ENCODE results near the gene ZNF181. TPM values are rescaled to one million over a fixed set of nuclear protein-coding genes. Genes with fewer than 3 reads are reported as not detected.
"Not testable (repeated sequence)": the region's sequence is repeated elsewhere in the genome, so short reads cannot be mapped to it uniquely, and the experiment has no call there.

Gene ZNF181
- 10 to 100 TPM in 2 of 3 donors, 1 to 10 TPM in 1; 10.0 to 16.0 (median 10.1) TPM for polyA plus RNA-seq

- Mint-ChIP-seq H3K27ac (peak within 1 kb of the TSS; percentile 90 to 97 (median 96)), H3K4me3 (peak within 1 kb of the TSS; percentile 92 to 98 (median 95)), H3K27me3 (ENCODE audit: low read depth in 3 of 3) (peaks cover 4 to 6% (median 6%) of the 10 kb centered on the region in 3 donors), H3K9me3 (peaks cover 0 to 2% (median 2%) of the 10 kb centered on the region in 6 donors), H3K36me3 (peaks cover 16 to 23% (median 22%) of the 10 kb centered on the region in 3 donors), H3K4me1 (peaks cover 26 to 30% of the 10 kb centered on the region in 2 donors)
- DNase-seq: peak; percentile 74 to 77 (median 77)
Measured at GRCh38 chr19:34733746-34734536, at the start of gene ZNF181. Gene ZNF181 (plus strand): TSS chr19:34734243. CDS start chr19:34735038, 795 bp downstream.

- H3K4me3 Mint-ChIP-seq; H3K27me3 Mint-ChIP-seq (ENCODE audit: low read depth in 3 of 3); H3K27ac Mint-ChIP-seq; DNase-seq; H3K4me1 Mint-ChIP-seq: not testable (repeated sequence)
- peaks cover 40 to 77% (median 63%) of the 10 kb centered on the region in 6 donors for H3K9me3 Mint-ChIP-seq
- peaks cover 40 to 56% (median 47%) of the 10 kb centered on the region in 3 donors for H3K36me3 Mint-ChIP-seq
Measured at GRCh38 chr19:34685266-34685665, 48.8 kb upstream of the ZNF181 start.

GRCh38 chr19:34686455-34686854 is 47.6 kb upstream of the ZNF181 start:
- peaks cover 2 to 9% (median 7%) of the 10 kb centered on the region in 3 donors for H3K27me3 Mint-ChIP-seq (ENCODE audit: low read depth in 3 of 3)
- H3K4me1 Mint-ChIP-seq: no peaks in the 10 kb centered on the region
- H3K4me3 Mint-ChIP-seq: no peak overlapping the region
- DNase-seq: no peak
- H3K36me3 Mint-ChIP-seq: peaks cover 32 to 46% (median 38%) of the 10 kb centered on the region in 3 donors
- H3K9me3 Mint-ChIP-seq: peaks cover 43 to 76% (median 61%) of the 10 kb centered on the region in 6 donors
- H3K27ac Mint-ChIP-seq: no peak overlapping the region

GRCh38 chr19:34687348-34687747 is 46.7 kb upstream of the ZNF181 start:
- Mint-ChIP-seq H3K27ac (no peak overlapping the region), H3K9me3 (peaks cover 43 to 69% (median 59%) of the 10 kb centered on the region in 6 donors), H3K36me3 (peaks cover 25 to 37% (median 30%) of the 10 kb centered on the region in 3 donors), H3K4me1 (no peaks in the 10 kb centered on the region), H3K27me3 (ENCODE audit: low read depth in 3 of 3) (peaks cover 7 to 9% (median 8%) of the 10 kb centered on the region in 3 donors), H3K4me3 (no peak overlapping the region)
- DNase-seq: no peak

GRCh38 chr19:34688592-34688991 is 45.5 kb upstream of the ZNF181 start:
- DNase-seq: no peak
- Mint-ChIP-seq H3K36me3 (peaks cover 13 to 25% (median 17%) of the 10 kb centered on the region in 3 donors), H3K4me1 (no peaks in the 10 kb centered on the region), H3K9me3 (peaks cover 36 to 58% (median 51%) of the 10 kb centered on the region in 6 donors), H3K4me3 (no peak overlapping the region), H3K27ac (no peak overlapping the region), H3K27me3 (ENCODE audit: low read depth in 3 of 3) (peaks cover 7 to 17% (median 12%) of the 10 kb centered on the region in 3 donors)

- Mint-ChIP-seq H3K36me3 (peaks cover 4 to 10% (median 4%) of the 10 kb centered on the region in 3 donors), H3K27ac (no peak overlapping the region), H3K4me3 (no peak overlapping the region), H3K9me3 (peaks cover 28 to 41% (median 34%) of the 10 kb centered on the region in 6 donors), H3K4me1 (no peaks in the 10 kb centered on the region), H3K27me3 (ENCODE audit: low read depth in 3 of 3) (peaks cover 7 to 27% (median 12%) of the 10 kb centered on the region in 3 donors)
- DNase-seq: no peak
Measured at GRCh38 chr19:34690372-34690771, 43.7 kb upstream of the ZNF181 start.

- H3K27ac Mint-ChIP-seq: no peak overlapping the region
- H3K4me1 Mint-ChIP-seq: no peaks in the 10 kb centered on the region
- peaks cover 0 to 1% (median 0%) of the 10 kb centered on the region in 3 donors for H3K36me3 Mint-ChIP-seq
- H3K27me3 Mint-ChIP-seq (ENCODE audit: low read depth in 3 of 3): peaks cover 4 to 29% (median 12%) of the 10 kb centered on the region in 3 donors
- H3K9me3 Mint-ChIP-seq: peaks cover 10 to 19% (median 13%) of the 10 kb centered on the region in 6 donors
- DNase-seq: no peak
- H3K4me3 Mint-ChIP-seq: no peak overlapping the region
Measured at GRCh38 chr19:34692549-34692948, 41.5 kb upstream of the ZNF181 start.

- Mint-ChIP-seq H3K36me3 (peaks cover 0 to 2% (median 0%) of the 10 kb centered on the region in 3 donors), H3K27ac (no peak overlapping the region), H3K9me3 (peaks cover 2 to 14% (median 10%) of the 10 kb centered on the region in 6 donors), H3K4me3 (no peak overlapping the region), H3K27me3 (ENCODE audit: low read depth in 3 of 3) (peaks cover 10 to 23% (median 11%) of the 10 kb centered on the region in 3 donors), H3K4me1 (no peaks in the 10 kb centered on the region)
- DNase-seq: no peak
Measured at GRCh38 chr19:34707661-34708060, 26.4 kb upstream of the ZNF181 start.

- Mint-ChIP-seq H3K27ac (no peak overlapping the region), H3K36me3 (peaks cover 0 to 5% (median 3%) of the 10 kb centered on the region in 3 donors)
Measured at GRCh38 chr19:34711890-34712289, 22.2 kb upstream of the ZNF181 start.

GRCh38 chr19:34712395-34713261 is 21.4 kb upstream of the ZNF181 start:
- H3K36me3 Mint-ChIP-seq: peaks cover 0 to 5% (median 3%) of the 10 kb centered on the region in 3 donors
- H3K27me3 Mint-ChIP-seq (ENCODE audit: low read depth in 3 of 3): peaks cover 4 to 31% (median 12%) of the 10 kb centered on the region in 3 donors
- no peak overlapping the region for H3K4me3 Mint-ChIP-seq
- peaks cover 2 to 21% (median 14%) of the 10 kb centered on the region in 6 donors for H3K9me3 Mint-ChIP-seq
- DNase-seq: peak; percentile 62 to 74 (median 66)
- H3K4me1 Mint-ChIP-seq: no peaks in the 10 kb centered on the region
- no peak overlapping the region for H3K27ac Mint-ChIP-seq

More at GRCh38 chr19:34711890-34712289, 22.2 kb upstream of the ZNF181 start:
- Mint-ChIP-seq H3K4me3 (no peak overlapping the region), H3K4me1 (no peaks in the 10 kb centered on the region), H3K27me3 (ENCODE audit: low read depth in 3 of 3) (peaks cover 4 to 32% (median 11%) of the 10 kb centered on the region in 3 donors), H3K9me3 (peaks cover 3 to 24% (median 18%) of the 10 kb centered on the region in 6 donors)
- DNase-seq: no peak

GRCh38 chr19:34713262-34713637 is 20.8 kb upstream of the ZNF181 start:
- H3K4me1 Mint-ChIP-seq: no peaks in the 10 kb centered on the region
- no peak overlapping the region for H3K27ac Mint-ChIP-seq
- H3K36me3 Mint-ChIP-seq: peaks cover 0 to 5% (median 3%) of the 10 kb centered on the region in 3 donors
- H3K9me3 Mint-ChIP-seq: peaks cover 2 to 21% (median 14%) of the 10 kb centered on the region in 6 donors
- H3K27me3 Mint-ChIP-seq (ENCODE audit: low read depth in 3 of 3): peaks cover 6 to 31% (median 15%) of the 10 kb centered on the region in 3 donors
- H3K4me3 Mint-ChIP-seq: no peak overlapping the region
- DNase-seq: no peak

GRCh38 chr19:34715357-34715756 is 18.7 kb upstream of the ZNF181 start:
- peaks cover 0 to 5% (median 3%) of the 10 kb centered on the region in 3 donors for H3K36me3 Mint-ChIP-seq
- DNase-seq: no peak
- no peaks in the 10 kb centered on the region for H3K4me1 Mint-ChIP-seq
- no peak overlapping the region for H3K4me3 Mint-ChIP-seq
- peaks cover 2 to 21% (median 14%) of the 10 kb centered on the region in 6 donors for H3K9me3 Mint-ChIP-seq
- no peak overlapping the region for H3K27ac Mint-ChIP-seq
- H3K27me3 Mint-ChIP-seq (ENCODE audit: low read depth in 3 of 3): peaks cover 7 to 31% (median 13%) of the 10 kb centered on the region in 3 donors

GRCh38 chr19:34722353-34722752 is 11.7 kb upstream of the ZNF181 start:
- Mint-ChIP-seq H3K4me3 (no peak overlapping the region), H3K27ac (no peak overlapping the region), H3K36me3 (no peaks in the 10 kb centered on the region), H3K27me3 (ENCODE audit: low read depth in 3 of 3) (peaks cover 11 to 17% (median 12%) of the 10 kb centered on the region in 3 donors), H3K4me1 (no peaks in the 10 kb centered on the region), H3K9me3 (no peaks in the 10 kb centered on the region)
- DNase-seq: no peak

Measured in immature natural killer cell (primary cell).